GM04504 (cell line): ENCODE results near the gene WDTC1.

Experiments
- DNase-seq: peaks from one replicate; pipeline ENCODE4 v3.0.0-alpha.2; 2012; ENCODE audit warnings: low read depth

The WDTC1 gene

DNA sequence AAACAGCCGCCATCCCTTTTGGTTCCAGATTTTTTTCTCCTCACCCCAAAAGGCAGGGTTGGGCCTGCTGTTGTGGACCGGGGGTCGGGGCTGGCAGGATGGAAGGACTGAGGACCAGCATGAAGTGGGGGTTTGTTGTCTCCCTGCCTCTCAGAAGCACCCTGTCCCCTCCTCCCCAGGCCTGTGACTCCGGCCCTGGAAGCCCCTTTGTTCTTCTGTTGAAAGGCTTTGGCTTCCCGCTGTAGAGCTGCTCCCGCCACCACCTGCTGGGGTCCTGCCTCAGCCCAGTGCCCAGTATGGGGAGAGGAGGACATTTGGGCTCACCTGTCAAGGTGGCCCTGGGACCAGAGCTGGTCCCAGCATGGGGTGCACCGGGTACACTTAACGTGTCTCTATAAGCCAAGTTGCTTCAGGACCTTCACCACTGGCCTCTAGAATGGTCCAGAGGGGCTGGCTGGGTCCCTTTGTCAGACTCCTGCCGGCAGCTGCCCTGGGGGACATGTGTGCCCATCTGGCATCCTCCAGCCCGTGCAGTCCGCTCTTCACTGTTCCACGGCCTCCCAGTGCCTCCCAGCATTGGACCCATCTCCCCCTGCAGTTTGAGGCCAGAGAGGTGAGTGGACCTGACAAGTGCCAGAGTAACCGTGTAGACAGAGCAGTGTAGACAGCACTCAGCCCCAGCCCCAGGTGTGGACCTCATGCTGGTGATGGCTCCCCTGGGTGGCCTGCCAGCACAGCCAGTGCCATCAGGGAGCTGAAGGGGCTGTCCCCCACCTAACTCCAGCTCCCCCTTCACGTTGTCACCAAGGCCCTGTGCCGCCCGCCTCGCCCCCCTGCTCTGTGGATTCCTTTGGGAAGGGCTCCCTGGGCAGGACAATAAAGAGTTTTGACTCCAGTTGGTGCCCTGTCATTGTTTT, 101.3 kb downstream of the WDTC1 start:
- DNase-seq, result no peak

GRCh38 chr1:27336756-27337155, 102.3 kb downstream of the WDTC1 start:
- DNase-seq, result no peak

DNA sequence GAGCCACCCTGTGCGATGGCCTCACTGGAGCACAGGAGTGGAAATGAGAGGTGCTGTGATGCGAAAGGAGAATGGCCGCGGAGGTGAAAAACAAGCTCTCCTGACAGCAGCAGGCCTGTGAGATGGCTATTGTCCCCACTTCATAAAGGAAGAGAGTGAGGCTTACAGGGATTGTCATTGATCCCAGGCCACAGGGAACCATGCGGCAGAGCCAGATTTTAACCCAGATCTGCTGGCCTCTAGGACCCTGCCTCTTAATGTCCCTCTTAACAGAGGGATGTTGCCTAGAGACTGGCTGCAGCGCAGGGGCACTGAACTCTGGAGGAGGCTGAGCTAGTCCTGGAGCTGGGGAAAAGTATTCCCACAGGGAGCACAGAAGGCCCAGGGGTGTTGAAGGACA, 104.3 kb downstream of the WDTC1 start:
- no peak for DNase-seq

DNA sequence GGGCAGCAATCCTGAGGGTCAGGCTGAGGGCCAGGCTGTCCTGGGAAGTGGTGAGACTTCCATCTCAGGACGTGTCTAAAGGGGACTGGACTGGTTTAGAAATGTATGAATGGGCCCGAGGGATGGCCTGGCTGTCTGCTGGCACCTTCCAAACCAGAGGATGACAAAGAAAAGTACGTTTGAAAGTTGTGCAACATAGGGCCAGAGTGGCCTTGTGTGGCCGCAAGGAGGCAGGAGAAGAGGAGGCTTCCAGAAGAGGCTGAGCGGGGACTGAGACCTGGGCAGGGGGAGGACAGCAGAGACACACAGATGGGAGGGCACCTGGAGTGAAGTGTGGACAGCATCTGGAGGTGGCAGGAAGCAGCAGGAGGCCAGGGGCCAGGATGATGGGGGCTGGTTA, 104.8 kb downstream of the WDTC1 start:
- DNase-seq, result no peak

DNA sequence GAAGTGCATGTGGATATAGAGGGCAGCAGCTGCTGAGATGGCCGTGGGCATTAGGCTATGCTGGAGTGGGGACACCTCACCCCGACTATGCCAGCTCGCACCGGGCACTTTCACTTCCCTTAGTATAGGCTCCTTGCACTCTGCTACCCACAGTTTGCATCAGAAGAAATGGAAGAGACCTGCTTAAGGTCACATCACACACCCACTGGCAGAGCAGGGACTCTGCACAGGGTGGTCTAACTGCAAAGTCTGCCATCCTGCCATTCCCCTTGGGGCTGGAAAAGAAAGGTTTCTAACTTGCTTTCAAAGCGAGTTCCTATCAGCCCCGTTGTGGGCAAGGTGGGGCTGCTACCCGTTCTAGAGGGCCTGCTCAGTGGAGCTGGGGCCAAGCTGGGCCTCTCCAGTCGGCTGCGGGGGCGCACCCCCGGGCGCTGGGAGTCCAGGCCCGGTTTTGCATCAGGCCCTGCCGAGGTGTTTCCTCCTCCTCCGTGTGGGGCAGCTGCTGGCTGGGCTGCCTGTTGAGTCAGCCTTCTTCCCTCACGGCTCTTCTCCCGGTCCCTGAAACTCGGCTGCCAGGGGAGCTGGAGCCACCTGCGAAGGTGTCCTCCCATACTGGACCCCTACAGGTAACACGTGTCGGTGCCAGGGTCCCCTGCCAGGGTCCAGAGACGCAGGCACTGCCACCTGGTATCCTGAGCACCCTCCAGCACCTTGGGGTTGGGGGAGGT, 107.3 kb downstream of the WDTC1 start, which contains the start of gene SYTL1:
TSS of gene SYTL1 (plus strand) at position 498 of the 728 bp plus-strand sequence. CDS start 3,313 bp downstream, outside the sequence.
- DNase-seq, result no peak

- DNase-seq, result no peak
These were observed 108.0 kb downstream of the WDTC1 start for GRCh38 chr1:27342391-27342777.

DNA sequence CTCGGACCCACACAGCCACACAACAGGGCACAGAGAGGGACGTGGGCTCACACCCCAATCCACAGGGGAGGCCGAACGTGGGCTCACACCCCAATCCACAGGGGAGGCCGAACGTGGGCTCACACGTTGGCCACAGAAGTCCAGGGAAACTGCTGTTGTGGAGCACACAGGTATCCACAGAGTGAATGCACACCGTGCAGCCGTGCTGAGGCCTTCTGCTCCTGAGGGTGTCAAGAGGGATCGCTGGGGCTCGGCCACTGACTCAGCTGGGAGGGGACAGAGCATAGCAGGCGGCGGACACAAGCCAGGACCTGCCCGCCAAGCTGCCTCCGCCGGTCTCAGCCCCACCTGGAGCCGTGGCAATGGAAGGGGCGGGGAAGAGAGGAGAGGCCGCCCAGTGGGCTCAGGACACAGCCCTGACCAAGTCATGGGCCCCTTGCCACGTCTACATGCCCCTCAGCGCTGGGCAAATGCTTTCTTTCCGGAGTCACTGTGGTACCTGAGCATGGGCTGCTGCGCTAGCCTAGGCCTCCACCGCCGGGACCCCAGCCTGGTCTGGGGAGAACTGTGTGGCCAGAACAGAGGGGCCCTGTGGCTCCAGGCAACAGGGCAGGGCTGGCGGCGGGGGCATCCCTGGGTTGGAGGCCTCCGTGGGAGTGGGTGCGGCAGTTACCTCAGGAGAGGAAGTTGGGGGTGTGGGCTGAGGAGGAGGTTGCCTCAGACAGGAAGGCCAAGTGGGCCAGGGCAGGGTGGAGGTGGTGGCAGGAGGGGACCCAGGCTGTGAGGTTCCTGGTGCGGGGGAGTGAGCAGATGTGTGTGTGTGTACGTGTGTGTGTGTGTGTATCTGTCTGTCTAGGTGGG, 108.6 kb downstream of the WDTC1 start:
- DNase-seq, result no peak

DNA sequence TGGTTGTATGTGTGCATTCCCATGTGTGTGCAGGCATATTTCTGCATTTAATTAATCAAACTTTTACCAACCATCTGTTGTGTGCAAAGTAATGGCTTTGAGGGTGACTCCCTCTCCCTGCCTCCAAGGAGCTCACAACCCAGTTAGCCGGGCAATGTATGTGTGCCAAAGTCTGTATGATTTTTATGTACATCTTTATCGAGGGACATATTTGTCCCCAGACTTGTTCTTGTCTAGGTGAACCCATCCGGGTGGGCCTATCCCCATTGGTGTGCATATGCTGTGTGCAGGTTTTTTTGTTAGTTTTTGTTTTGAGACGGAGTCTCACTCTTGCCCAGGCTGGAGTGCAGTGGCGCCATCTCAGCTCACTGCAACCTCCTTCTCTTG, 109.2 kb downstream of the WDTC1 start:
- no peak for DNase-seq

GRCh38 chr1:27345272-27345671, 110.8 kb downstream of the WDTC1 start:
- DNase-seq, result no peak

DNA sequence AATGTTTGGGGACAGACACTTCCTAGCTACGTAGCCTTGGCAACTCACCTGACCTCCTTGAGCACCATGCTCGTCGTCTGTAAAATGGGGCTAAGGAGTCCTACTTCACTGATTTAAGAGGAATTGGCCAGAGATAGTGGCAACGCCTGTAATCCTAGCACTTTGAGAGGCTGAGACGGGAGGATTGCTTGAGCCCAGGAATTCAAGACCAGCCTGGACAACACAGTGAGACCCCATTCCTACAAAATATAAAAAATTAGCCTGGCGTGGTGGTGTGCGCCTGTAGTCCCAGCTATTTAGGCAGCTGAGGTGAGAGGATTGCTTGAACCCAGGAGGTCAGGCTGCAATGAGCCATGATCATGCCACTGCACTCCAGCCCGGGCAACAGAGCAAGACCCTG, 111.9 kb downstream of the WDTC1 start:
- no peak for DNase-seq

DNA sequence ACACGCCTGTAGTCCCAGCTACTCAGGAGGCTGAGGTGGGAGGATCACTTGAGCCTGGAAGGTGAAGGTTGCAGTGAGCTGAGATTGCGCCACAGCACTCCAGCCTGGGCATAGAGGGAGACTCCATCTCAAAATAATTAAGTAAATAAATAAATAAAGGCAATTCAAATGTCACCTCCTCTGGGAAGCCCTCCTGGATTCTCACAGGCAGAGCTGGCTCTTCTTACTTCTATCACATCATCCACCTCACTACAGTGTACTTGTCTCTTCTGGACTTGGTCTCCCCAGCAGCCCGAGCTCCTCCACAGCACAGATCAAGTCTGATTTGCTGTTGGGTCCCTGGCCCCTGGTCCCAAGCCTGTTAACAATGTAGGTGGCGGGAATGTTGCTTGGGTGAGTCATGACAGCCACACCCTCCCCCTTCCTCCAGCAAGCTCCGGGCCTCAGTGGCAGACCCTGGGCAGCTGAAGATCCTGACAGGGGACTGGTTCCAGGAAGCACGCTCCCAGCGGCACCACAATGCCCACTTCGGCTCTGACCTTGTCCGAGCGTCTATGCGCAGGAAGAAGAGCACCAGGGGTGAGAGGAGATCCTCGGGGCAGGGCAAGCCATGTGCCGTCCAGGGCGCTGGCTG, 112.7 kb downstream of the WDTC1 start:
- DNase-seq, result no peak

DNA sequence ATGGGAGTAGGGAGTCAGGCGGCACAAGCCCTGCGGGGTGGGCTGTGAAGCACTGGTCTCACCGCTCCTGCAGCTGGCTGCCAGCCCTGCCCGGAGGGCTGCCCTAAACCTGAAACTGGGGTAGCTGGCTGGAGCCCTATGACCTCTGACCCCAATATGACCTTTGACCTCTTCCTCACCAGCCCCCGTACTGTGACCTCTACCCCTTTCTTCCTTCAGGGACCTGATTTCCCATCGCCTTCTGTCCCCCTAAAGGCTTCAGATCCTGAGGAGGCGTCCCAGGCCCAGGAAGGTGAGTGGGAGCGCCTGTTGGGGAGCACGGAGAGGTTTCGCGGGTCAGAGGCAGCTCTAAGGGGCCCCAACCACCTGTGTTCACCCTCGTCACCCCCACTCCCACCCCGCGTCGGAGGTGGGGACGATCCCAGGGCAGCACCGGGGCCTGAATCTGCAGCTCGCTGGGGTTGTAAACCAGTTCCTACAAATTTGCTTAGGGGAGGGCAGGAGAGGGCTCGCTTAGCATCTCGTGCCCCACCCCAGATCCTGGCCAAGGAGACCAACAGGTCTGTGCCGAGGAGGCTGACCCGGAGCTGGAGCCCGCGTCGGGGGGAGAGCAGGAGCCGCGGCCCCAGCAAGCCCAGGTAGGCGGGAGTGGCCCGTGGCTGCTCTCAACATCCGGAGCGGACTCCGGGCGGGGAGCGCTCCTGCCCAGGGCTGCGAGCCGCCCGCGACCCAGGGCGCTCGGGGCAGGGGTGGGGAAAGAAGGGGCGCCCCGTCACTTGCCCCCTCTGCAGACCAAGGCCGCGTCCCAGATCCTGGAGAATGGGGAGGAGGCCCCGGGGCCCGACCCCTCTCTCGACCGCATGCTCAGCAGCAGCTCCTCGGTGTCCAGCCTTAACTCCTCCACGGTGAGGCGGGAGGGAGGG, 114.7 kb downstream of the WDTC1 start:
- no peak for DNase-seq

DNA sequence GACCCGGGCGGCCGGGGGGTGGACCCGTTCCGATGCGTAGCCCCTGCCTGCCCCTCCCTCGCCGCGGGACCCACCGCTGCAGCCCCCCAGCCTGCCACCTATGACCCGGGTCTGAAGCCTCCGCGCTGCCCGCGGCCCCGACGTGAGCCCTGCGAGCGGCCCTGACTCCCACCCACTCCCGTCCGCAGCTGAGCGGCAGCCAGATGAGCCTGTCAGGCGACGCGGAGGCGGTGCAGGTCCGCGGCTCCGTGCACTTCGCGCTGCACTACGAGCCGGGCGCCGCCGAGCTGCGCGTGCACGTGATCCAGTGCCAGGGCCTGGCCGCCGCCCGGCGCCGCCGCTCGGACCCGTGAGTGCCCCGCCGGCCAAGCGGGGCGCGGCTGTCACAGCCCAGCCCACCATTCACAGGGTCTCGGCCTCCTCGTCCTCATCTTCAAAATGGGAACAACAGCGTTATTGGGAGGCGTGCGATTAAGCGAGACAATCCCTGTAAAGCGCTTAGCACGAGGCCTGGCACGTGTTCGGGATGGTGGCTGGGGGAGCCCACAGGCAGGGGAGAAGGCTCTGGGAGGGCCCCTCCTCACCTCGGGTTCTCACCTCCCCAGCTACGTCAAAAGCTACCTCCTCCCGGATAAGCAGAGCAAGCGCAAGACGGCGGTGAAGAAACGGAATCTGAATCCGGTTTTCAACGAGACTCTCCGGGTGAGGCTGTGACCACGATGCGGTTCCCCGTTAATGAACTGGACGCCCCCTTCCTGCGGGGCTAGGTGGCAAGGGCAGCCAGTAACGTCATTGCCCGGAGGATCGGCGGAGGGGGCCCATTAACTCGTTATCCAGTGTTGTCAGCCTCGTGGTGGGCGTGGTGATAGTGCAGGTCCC, 115.6 kb downstream of the WDTC1 start:
- no peak for DNase-seq

GRCh38 chr1:27350663-27351540, 116.5 kb downstream of the WDTC1 start:
- DNase-seq, result no peak

- no peak for DNase-seq
These were observed 117.2 kb downstream of the WDTC1 start for GRCh38 chr1:27351541-27352107.

DNA sequence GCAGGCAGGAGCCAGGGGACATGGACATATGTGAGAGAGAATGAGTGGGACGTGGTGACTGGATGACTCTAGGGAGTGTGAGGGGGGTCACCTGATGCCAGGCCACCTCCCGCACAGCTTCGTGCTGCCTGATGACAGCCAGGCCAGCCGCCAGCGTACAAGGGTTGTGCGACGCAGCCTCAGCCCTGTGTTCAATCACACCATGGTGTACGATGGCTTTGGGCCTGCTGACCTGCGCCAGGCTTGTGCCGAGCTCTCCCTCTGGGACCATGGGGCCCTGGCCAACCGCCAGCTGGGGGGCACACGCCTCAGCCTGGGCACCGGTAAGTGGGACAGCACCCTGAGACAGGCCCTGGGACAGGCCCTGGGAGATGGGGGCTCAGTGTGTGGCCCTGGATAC, 118.7 kb downstream of the WDTC1 start:
- DNase-seq, result no peak

GRCh38 chr1:27353629-27354028, 119.2 kb downstream of the WDTC1 start:
- DNase-seq, result no peak

DNA sequence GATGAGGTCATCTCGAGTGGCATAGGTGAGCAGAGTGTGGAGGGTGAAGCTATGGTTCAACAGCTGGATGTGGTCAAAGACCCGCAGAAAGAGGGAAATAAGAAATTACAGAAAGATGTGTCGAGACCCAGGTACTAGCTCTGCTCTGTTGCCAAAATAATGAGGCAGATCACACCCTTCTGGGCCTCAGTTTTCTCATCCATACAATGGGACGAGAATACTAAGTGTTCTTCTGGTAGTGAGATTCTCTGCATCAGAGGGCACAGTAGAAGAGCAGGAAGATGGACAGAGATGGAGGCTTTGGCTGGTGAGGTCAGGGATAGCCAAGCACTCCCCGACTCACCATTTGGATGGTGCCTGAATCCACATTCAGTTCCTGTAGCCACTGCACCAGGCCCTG, 121.3 kb downstream of the WDTC1 start:
- no peak for DNase-seq
